Stimulated activated naive CD4-positive, alpha-beta T cell treated with Interleukin-2 at 50 U/mL for 16 hours (primary cell): ENCODE data around the gene PNKP.
A peak's percentile ranks its signal among the peaks of the same experiment; 100 is the strongest.

ENCODE experiments used
- DNase-seq: peaks from one replicate; lab custom pipeline; 2025; lab: John Stamatoyannopoulos, UW

PNKP gene

GRCh38 chr19:49890349-49891311, 23.3 kb upstream of the PNKP start:
- DNase-seq = peak; percentile 80

GRCh38 chr19:49889687-49890348, 22.4 kb upstream of the PNKP start:
- peak; percentile 66 for DNase-seq

GRCh38 chr19:49889038-49889686, 21.8 kb upstream of the PNKP start:
- DNase-seq = no peak

- DNase-seq = no peak
These were observed 21.1 kb upstream of the PNKP start for GRCh38 chr19:49888510-49888824.

GRCh38 chr19:49887665-49888509, 20.5 kb upstream of the PNKP start:
- no peak for DNase-seq

- DNase-seq = no peak
These were observed 19.8 kb upstream of the PNKP start for GRCh38 chr19:49887037-49887664.

GRCh38 chr19:49884760-49885159, 17.4 kb upstream of the PNKP start:
- DNase-seq = no peak

- no peak for DNase-seq
These were observed 16.7 kb upstream of the PNKP start for GRCh38 chr19:49884109-49884508.

- DNase-seq = no peak
These were observed 15.7 kb upstream of the PNKP start for GRCh38 chr19:49883094-49883493.

- DNase-seq = no peak
These were observed 15.3 kb upstream of the PNKP start for GRCh38 chr19:49882643-49883042.

- no peak for DNase-seq
These were observed 14.5 kb upstream of the PNKP start for GRCh38 chr19:49881672-49882394.

- no peak for DNase-seq
These were observed 13.8 kb upstream of the PNKP start for GRCh38 chr19:49881186-49881585.

GRCh38 chr19:49880162-49880869, 12.9 kb upstream of the PNKP start:
- no peak for DNase-seq

GRCh38 chr19:49879243-49879963, 12.0 kb upstream of the PNKP start:
- DNase-seq = no peak

- DNase-seq = no peak
These were observed 11.3 kb upstream of the PNKP start for GRCh38 chr19:49878744-49879070.

GRCh38 chr19:49877879-49878743, 10.7 kb upstream of the PNKP start:
- DNase-seq = peak; percentile 98

GRCh38 chr19:49877020-49877878, 9.9 kb upstream of the PNKP start, which contains the start of the genes AKT1S1 and TBC1D17:
TSS of gene AKT1S1 (minus strand) at chr19:49877355. CDS start at chr19:49873295, 4,060 bp downstream.
TSS of gene TBC1D17 (plus strand) at chr19:49877702. CDS start at chr19:49877724, 22 bp downstream.
- DNase-seq = peak; percentile 96
